Mesothelial cell of epicardium (in vitro differentiated cells): ENCODE measurements around the gene TEX2. TPM values are rescaled to one million over a fixed set of nuclear protein-coding genes. Genes with fewer than 3 reads are reported as not detected.
"Not testable (repeated sequence)": the region's sequence is repeated elsewhere in the genome, so short reads cannot be mapped to it uniquely, and the experiment has no call there.

Source experiments
- DNase-seq, 2 experiments: peaks; one replicate each; pipeline ENCODE4 v3.0.0; 2021; ENCODE audit warnings: low spot score in 2 of 2; ENCODE audit not compliant: unreplicated experiment in 2 of 2
- H3K27ac Mint-ChIP-seq: 2 replicates; pipeline ENCODE4 v1.8.0; 2021; ENCODE audit warnings: mixed read lengths
- H3K27me3 Mint-ChIP-seq: 2 replicates; pipeline ENCODE4 v1.8.0; 2021; ENCODE audit warnings: low read depth, mixed read lengths
- H3K36me3 Mint-ChIP-seq: 2 replicates; pipeline ENCODE4 v1.8.0; 2021; ENCODE audit warnings: mixed read lengths
- H3K4me1 Mint-ChIP-seq: 2 replicates; pipeline ENCODE4 v1.8.0; 2021; ENCODE audit warnings: mixed read lengths
- H3K4me3 Mint-ChIP-seq: 2 replicates; pipeline ENCODE4 v1.8.0; 2021; ENCODE audit warnings: mild to moderate bottlenecking, moderate library complexity, mixed read lengths
- H3K9me3 Mint-ChIP-seq: 2 replicates; pipeline ENCODE4 v1.8.0; 2021; ENCODE audit warnings: mixed read lengths
- CTCF ChIP-seq: fragments of 200-600 bp; sonication (generic); IDR thresholded peaks from one replicate; pipeline ENCODE4 v1.5.0; 2021; ENCODE audit warnings: antibody characterized with exemption; ENCODE audit not compliant: unreplicated experiment
- total RNA-seq: library from RNA; stranded (reverse); gene quantifications from 3 replicates; pipeline ENCODE4 v1.2.1, GENCODE V29; 2021

Gene TEX2
- total RNA-seq, 1 donor from 2014 or later: 27.1 TPM

- Mint-ChIP-seq H3K4me1 (no peaks in the 10 kb centered on the region), H3K27me3 (no peaks in the 10 kb centered on the region), H3K27ac (no peak overlapping the region), H3K9me3 (no peaks in the 10 kb centered on the region), H3K36me3 (peaks cover 25% of the 10 kb centered on the region), H3K4me3 (no peak overlapping the region)
- no peak for DNase-seq
- no peak for TF ChIP-seq CTCF
Measured at GRCh38 chr17:64170286-64170685, 92.8 kb downstream of the TEX2 start.

GRCh38 chr17:64167666-64168065, 95.4 kb downstream of the TEX2 start:
- not testable (repeated sequence) for H3K27ac Mint-ChIP-seq, H3K4me1 Mint-ChIP-seq, H3K9me3 Mint-ChIP-seq, H3K4me3 Mint-ChIP-seq, DNase-seq, H3K27me3 Mint-ChIP-seq
- peaks cover 19% of the 10 kb centered on the region for H3K36me3 Mint-ChIP-seq

DNA sequence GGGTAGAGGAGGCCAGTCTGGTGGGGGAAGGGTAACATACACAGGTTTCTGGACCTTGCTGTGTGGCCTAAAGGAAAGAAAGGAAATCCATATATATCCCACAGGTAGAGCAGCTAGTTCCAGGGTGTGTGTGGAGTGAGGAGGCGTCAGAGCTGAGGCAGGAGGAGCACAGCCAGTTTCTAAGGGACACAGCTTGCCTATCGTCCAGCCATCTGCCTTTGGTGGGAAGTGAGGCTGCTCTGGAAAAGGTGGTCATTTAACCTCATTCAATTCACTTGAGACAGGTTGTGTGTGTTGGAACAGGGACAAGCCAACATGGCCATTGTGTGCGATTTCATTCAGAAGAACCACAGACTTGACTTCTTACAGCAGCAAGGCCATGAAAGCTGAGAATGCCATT, 96.2 kb downstream of the TEX2 start:
- no peaks in the 10 kb centered on the region for H3K27me3 Mint-ChIP-seq
- no peak overlapping the region for H3K27ac Mint-ChIP-seq
- H3K9me3 Mint-ChIP-seq: no peaks in the 10 kb centered on the region

DNA sequence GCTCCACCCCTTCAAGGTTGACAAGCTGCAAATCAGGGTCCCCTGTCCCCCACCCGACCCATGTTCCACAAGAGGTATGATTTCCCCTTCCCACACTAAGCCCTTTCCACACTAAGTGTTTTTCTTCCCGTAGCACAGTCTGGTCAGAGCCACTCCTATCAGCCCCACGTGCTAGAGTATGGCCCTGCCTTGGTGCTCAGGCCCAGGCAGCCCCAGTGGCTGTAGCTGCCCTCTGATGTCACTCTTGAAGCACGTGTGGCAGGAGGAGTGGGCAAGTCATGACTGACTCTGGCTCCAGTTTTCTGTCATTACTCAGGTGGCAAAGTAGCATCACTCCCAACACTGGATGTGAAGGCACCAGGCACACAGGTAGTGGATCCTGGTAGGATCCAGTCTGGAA, 97.7 kb downstream of the TEX2 start:
- Mint-ChIP-seq H3K36me3 (peaks cover 7% of the 10 kb centered on the region), H3K4me3 (no peak overlapping the region), H3K4me1 (peaks cover 15% of the 10 kb centered on the region), H3K9me3 (no peaks in the 10 kb centered on the region), H3K27ac (no peak overlapping the region), H3K27me3 (no peaks in the 10 kb centered on the region)
- DNase-seq: no peak
- no peak for TF ChIP-seq CTCF

More for the DNA sequence above, 96.2 kb downstream of the TEX2 start:
- Mint-ChIP-seq H3K4me1 (peaks cover 2% of the 10 kb centered on the region), H3K36me3 (peaks cover 15% of the 10 kb centered on the region), H3K4me3 (no peak overlapping the region)
- no peak for TF ChIP-seq CTCF
- no peak for DNase-seq

GRCh38 chr17:64164596-64165285, 98.3 kb downstream of the TEX2 start:
- no peaks in the 10 kb centered on the region for H3K9me3 Mint-ChIP-seq
- no peak for TF ChIP-seq CTCF
- no peaks in the 10 kb centered on the region for H3K27me3 Mint-ChIP-seq
- DNase-seq: no peak
- no peak overlapping the region for H3K4me3 Mint-ChIP-seq
- peaks cover 7% of the 10 kb centered on the region for H3K36me3 Mint-ChIP-seq
- H3K4me1 Mint-ChIP-seq: peaks cover 21% of the 10 kb centered on the region
- no peak overlapping the region for H3K27ac Mint-ChIP-seq

GRCh38 chr17:64163468-64163867, 99.6 kb downstream of the TEX2 start:
- Mint-ChIP-seq H3K9me3 (no peaks in the 10 kb centered on the region), H3K4me3 (no peak overlapping the region), H3K36me3 (peaks cover 7% of the 10 kb centered on the region), H3K4me1 (peaks cover 32% of the 10 kb centered on the region), H3K27me3 (no peaks in the 10 kb centered on the region), H3K27ac (no peak overlapping the region)
- TF ChIP-seq CTCF: no peak
- no peak for DNase-seq
